AG08395 (cell line): ENCODE data around the gene INKA1.

Experiments used
- DNase-seq: peaks from one replicate; pipeline ENCODE4 v3.0.0; 2012; ENCODE audit warnings: mixed read lengths, low spot score

Gene INKA1

DNA sequence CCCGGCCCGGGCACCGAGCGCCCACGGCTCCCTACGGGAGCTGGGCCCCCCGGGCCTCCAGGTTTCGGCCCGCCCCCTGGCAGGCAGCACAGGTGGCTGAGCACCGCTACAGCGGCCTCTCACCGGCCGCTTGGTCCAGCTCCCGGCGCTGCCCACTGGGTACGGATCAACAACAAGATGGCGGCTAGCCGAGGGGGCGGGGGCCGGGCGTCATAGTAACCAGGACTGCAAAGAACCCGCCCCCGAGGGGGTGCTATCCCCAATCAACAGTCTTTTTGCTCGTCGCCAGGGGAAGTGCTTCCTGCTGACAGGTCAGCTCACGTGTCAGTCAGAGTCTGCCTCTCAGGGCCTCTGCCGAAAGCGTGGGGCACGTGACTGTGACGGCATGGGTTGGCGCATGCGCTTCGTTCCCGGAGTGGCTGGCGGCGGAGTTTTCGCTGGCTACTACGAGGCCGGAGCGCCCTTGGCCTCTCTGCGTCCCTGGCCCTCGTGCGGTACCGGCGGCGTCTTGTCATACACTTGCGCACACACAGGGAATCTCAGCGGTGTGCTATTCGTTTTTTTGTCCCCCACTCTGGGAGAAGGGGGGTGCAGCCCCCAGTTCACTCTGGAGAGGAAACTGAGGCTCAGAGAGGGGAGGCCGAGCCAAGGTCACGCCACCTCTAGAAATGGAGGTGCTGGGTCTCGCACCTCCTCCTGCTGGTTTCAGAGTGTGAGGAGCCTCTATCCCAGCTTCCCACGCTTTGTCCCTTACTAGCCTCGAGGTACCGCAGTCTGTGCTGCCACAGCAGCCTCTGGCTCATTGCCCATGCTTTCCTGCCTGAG, 16.5 kb upstream of the INKA1 start, which contains the start of gene IP6K1:
IP6K1 (minus strand) TSS at position 186 of the 825 bp plus-strand sequence. CDS start 38,502 bp downstream, outside the sequence.
- peak; percentile 100 for DNase-seq

DNA sequence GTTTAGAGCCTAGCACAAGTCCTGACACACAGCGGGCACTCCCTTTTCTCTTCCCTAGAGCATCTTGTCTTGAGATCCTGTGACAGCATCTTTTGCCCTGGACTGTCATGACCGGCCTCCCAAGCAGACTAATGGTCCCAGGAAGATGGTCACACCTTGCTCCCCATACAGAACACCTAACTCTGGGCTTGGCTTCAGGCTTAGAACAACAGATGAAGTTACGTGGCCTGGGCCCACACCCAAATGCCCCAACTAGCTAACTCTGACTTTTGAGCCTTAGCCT, 15.9 kb upstream of the INKA1 start:
- DNase-seq, result no peak

DNA sequence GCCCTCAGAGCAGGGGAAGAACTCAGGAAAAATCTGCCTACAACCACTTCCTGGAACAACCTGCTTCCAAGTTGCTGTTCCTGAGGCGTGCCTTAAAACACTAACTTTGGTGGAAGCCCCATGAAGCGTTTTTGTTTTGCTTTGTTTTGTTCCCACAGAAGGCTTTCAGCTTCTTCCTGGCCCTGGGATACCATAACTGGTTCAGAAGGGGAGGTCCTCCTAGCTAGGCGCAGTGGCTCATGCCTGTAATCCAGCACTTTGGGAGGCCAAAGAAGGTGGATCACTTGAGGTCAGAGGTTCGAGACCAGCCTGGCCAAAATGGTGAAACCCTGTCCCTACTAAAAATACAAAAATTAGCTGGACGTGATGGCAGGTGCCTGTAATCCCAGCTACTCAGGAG, 15.5 kb upstream of the INKA1 start:
- DNase-seq, result no peak

DNA sequence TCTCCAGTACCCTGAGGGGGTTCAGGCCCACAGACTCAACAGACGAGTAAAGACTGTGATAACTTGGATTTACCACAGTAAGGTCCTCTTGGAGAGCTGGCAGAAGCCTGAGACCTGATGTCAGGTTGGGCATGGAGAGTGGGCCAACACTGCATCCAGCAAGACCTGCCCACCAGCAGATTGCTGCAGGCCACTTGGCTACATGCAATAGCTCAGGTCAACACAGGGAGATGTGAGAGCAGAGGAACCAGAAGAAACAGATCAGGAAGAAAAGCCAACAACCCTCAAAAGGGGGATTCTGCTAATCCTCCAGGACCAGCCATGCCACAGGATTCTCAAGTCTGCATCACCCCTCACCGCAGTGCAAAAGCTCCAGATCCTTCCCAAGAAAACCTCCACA, 15.0 kb upstream of the INKA1 start:
- no peak for DNase-seq

DNA sequence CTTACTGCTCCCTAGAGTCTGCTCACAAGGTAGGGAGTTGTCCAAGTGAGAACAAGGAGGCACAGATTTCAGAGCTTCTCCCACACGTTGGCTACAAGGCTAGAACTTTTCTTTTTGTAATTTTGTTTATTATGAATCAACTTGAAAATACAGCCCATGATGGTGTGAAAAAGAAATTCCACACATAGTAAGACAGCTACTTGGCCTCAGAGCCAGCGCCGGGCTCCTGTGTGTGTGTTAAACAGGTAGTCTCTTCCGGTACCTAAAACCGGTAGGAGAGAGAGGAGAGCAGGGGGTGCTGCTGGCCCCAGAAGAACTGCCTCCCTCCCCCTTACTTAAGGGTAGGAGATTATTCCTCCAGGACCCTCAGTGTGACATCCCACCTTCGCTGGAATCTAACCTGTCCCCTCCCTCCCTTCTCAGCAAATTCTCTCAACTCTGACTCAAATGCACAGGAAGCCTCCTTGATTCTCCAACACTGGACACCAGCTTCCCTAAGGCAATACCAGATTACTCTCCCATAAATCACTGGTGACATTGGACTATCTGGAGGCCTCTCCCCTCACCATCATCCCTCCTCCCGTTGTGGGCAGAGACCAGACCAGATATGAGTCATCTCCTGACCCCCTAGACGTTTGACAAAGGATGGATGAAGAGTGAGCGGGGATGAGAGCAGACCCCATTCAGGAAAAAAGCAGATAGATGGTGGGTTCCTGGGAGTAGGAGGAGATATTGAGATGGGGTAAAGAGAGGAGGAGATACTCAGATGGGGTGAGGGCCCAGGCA, 12.2 kb upstream of the INKA1 start:
- no peak for DNase-seq

DNA sequence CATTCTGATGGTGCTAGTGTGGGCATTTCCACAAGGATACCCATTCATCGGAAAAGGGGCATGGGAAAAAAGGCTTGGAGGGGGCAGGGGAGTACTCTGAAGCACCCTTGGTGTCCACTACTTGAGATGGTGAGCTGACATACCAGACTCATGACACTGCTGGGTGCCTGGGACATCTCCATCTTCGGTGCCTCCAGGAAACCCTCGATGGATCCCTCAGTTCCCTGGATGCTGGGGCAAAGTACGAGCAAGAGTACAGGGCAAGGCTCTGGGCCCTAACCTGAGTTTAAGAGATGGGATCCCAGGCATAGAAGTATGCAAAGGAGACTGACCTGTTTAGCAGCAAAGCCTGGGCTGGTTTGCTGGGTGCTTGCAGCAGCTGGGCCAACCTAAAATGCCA, 11.5 kb upstream of the INKA1 start:
- DNase-seq, result no peak

DNA sequence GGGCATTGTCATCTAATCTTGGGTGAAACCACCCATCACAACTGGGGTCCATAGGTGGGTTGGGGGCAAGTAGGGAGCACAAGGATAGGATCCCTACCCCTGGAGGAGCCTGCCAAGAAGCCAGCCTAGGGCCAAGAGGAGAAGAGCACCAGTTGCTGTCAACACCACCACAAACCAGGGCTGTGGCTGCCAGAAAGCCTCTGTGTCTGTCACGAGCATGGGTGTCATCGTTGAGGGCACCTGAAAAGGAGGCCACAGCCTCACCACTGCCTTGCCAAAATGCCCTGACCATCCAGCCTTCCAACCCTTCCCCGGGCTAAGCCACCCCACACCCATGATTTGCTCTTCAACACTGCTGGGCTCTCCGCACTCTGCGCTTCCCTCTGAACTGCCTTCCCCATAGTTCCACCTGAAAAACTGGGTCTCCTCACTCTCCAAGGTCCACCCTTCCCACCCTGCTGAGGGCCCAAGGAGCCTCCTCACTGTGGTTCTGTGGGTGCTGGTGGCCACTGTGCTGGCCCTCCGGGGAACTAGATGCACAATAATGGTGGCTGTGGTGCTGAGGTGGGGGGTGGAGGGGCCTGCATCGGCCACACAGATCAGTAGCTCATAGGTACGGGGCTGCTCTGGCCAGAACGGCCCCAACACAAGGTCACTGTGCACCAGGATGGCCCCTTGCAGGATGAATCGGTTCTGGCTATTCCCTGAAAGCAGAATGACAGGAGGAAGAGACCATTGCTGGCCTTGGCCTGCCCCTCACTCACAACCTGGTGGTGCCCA, 10.5 kb upstream of the INKA1 start:
- DNase-seq, result no peak

DNA sequence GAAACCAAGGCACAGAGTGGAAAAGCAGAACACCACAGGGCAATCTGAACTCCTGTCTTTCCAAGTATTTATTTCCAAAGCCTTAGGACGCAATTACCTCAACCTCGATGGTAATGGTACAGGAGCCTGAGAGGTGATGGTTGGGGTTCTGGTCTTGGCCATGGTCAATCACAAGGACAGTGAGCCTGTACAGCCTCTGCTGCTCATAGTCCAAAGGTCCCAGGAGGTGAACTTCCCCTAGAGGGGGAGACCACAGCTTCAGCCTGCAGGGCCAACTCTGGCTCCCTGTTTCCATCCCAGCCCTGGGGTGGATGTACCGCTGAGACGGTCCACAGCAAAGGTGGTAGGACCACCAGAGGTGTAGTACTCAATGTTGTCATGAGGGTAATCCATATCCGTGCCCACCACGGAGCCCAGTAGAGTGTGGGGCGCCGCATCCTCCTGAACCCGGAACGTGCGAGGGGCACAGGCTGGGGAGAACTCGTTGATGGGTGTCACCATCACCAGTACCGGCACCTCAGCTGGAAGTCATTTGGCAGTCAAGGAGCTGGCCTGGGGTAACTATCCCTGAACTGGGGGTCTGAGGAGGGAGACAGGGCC, 9.5 kb upstream of the INKA1 start:
- no peak for DNase-seq

DNA sequence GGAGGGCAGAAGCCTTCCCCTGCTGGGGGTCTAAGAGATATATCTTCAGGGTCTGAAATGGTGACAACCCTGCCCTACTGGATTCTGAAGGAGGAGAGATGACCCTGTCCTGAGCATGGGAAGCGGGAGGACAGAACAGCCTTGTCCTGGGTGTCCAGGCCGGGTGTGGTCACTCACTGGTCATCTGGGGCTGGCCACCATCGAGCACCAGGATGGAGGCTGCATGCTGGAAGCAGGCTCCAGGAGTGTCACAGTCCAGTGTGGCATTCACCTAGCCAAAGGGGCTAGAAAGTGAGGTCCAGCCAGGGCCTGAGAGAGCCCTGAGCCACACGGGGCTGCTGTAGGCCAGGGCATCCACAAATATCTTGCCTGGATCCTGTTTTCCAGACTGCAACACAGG, 8.6 kb upstream of the INKA1 start:
- DNase-seq, result no peak

DNA sequence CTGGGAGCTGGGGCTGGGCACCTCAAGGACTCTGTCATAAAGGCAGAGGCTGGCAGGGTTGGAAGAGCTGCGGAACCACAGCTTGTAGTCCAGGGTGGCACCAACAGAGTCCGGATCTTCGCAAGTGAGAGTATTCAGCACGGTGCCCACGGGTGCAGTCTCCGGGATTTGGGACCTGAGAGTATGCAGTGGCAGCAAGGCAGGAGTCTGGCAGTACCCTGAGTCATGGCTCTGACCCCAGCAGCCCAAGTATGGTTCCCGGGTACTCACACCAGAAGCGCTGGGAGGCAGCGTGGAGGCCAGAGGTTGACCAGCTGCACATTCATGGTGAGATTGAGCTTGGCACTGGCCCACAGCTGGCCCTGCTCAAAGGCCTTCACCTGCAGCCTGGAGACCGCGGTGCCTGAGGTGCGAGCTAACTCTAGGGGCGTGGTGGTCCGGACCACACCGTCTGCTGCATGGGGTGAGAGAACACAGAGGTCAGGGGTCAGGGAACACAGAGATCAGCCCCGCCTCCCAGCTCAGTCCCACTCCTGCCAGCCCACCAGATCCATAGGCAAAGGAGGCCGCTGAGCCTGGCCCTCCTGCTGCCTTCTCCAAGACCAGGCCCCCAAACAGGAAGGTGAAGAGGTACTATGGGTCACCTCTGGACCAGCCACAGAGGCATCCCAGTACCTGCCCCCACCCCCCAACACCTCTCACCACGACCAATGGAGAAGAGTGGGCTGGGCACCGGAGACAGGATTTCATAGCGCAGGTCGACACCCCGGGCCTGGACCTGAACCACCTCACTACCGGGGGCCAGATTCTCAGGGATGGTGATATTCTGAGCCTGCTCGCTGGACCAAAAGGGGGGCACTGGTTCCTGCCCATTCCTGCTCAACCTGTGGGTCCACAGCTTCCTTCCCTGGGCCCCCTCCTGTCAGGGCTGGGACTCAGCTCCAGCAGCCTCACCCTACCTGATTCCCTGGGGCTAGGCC, 7.8 kb upstream of the INKA1 start:
- DNase-seq, result no peak

DNA sequence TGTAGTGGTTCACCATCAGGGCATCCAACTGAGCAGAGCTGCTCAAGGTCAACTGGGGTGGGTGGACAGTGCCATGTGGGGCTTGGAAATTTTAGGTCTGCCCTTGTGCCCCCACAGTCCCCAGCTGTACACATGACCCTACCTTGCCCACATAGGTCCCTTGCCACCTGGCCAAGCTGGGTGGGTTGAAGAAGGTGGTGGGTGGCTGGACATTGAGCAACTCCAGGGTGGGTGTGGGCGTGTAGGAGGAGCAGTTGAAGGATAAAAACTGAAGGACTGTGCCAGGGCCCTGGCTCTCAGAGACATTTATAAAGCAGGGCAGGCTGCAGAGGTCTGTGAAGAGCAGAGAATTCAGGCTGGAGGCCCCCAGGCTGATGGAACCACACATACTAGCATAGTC, 4.0 kb upstream of the INKA1 start:
- DNase-seq, result no peak

DNA sequence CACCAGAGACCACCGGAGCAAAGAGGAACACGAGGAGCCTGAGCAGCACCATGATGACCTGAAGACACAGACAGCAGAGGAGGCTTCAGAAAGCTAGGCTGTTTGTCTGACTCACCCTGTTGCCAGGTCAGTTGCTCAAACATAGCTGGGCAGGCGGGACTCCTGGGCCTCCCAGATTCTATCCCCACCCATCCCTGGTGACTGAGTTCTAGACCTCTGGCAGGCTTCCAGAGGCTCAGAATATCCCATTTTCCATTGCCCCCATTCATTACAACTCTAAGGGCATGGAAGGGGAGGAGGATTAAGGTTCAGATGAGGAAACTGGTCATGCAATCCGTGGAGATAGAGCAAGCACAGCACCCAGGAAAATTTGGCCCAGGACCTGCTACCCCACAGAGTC, 3.3 kb upstream of the INKA1 start, which contains the start of gene CDHR4:
CDHR4 (minus strand) TSS at position 113 of the 400 bp plus-strand sequence; CDS start at position 52, 61 bp downstream.
- DNase-seq, result peak; percentile 96

DNA sequence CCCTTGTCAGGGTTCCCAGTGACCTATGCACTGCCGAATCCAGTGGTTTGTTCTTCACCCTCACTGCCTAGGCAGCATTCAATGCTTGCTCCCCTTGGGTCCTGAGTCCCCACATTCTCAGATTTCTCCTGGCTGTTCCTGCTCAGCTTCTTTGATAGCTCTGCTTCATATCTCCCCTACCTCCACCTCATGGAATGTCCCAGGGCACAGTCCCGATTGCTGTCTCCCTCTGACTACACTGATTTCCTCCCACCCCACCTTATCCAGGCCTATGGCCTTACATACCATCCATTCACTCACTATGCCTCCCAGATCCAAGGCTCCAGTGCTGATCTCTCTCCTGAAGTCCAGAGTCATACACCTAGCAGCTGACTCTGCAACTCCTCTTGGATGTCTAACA, 1.9 kb upstream of the INKA1 start:
- DNase-seq, result no peak

DNA sequence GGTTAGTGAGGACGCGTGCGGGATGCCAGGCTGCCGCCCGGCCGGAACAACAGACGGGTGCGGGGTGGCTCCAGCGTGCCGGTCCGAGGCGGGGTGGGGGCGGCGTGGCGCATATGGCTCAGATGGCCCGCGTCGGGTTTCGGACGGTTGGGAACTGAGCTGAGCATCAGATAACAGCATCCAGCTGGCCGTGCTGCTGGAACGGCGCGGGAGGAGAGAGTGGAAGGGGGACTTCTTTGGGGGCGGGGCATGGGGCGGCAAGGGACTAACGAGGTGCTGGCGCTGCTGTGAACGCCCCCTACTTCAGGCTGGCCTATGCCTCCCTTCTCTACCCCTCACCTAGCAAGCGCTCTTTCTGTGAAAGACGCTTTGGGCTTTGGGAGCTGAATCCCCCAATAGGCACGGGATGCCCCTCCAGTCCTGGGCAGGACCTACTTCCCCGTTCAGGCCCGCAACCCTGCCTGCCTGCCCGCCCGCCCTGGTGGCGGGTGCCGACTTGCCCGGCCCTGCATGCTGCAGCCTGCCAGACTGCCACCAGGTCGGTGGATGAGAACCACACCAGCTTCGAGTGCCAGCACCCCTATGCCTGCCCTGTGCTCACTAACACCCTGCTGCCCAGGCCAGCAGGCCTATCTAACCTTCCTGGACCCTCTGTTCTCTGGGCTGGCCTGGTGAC, 542 bp downstream of the INKA1 start:
- DNase-seq, result no peak

DNA sequence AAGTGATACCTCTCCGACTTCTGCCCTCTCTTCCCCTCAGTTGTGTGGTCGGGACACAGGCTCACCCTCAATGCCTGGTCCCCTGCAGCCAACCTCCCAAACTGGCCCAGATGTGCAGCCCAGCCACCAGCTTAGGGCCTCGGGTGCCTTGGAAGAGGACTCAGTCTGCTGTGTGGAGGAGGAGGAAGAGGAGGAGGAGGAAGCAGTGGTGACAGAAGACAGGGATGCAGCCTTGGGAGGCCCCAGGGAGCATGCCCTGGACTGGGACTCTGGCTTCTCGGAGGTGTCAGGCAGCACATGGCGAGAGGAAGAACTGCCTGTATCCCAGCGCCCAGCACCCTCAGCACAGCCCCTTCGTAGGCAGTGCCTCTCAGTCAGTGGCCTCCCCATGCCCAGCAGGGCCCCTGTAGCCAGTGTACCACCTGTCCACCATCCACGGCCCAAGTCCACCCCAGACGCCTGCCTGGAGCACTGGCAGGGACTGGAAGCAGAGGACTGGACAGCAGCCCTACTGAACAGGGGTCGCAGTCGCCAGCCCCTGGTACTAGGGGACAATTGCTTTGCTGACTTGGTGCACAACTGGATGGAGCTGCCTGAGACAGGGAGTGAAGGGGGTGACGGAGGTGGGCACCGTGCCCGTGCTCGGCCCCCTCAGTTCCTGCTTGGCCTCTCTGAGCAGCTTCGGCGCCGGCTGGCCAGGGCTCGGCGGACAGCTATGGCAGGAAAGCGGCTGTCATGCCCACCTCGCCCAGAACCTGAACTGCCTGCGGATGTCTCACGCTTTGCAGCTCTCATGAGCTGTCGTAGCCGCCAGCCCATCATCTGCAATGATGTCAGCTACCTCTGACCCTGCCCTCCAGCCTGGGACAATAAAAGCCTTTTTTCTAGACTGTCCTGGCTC, 1.3 kb downstream of the INKA1 start:
- no peak for DNase-seq

DNA sequence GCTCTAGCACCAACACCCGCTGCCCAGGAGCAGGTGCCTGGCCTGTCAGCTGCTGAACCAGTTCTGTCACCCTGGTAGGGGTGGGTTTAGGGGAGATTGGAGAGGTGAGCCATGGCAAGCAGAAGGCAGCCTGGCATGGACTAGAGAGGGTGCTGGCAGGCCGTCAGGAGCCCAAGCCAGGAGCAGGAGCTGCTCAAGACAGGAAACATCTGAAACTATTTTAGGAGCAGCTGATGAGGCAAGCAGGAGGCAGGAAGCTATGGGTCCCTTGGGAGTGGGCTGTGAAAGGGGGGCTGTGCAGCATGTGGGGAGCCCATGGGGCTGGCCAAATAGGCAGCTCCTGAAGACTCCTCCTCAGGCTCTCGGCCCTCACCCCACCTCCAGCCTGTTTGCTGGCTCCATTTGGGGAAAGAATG, 2.3 kb downstream of the INKA1 start:
- DNase-seq, result peak; percentile 89

DNA sequence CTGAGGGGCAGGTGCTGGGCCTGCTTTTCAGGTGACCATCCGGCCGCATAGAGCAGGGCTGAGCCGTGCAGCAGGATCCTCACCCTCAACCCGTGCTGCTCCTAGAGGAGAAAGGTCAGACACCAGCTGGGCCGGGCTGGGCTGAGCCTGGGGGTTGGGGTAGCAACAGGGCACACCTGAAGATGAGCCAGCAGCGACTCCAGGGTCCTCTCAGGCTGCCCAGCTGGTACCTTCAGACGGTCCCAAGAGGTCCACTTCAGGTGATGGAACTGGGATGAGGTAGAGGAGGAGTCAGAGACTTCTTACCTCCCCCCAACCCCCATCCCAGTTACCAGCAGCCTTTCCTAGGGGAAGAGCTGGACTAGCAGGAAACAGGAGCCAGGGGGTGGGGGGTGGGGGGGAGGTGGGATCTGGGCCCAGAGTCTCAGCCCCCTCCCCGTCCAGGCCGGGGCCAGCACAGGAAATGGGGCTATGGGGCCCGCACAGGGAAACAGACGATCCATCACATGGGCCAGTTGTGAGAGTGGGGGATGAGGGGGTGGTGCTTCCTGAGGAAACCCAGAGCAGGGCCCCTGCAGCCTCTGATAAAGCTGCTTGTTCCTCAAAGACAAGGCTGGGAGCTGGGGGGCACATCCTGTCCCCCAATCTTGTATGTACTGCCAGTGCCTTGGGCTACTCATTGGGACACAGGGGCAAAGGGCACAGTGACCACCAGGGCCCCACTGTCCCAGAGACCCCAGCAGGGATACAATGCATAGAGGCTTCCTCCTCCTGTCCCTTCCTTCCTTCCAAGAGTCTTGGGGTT, 3.0 kb downstream of the INKA1 start:
- DNase-seq, result no peak

DNA sequence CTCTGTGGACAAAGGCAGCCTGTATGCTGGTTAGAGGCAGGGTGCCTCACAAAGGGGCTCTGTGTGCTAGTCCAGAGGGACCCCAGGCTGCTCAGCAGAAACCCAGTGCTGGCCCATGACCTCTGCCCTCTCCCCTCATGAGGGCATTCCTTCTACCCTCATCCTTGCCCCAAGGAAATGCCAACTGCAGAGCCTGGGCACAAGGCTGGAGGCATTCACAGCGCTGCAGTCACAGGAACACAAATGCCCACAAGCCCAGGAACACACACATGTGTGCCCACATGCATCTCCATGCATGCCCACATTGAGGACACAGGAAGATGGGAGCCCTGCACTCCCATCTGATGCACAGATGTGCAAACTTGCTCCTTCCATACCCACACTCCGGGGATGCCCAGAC, 3.8 kb downstream of the INKA1 start:
- no peak for DNase-seq
